T-helper 9 cell (primary cell): ENCODE data around the gene CCR7.

Experiments
- DNase-seq: peaks from one replicate; pipeline ENCODE4 v3.0.0-alpha.2; 2020

The CCR7 gene

GRCh38 chr17:40561294-40561870 is 3.9 kb downstream of the CCR7 start:
- no peak for DNase-seq

GRCh38 chr17:40560592-40561293 is 4.5 kb downstream of the CCR7 start:
- DNase-seq = peak; percentile 56

GRCh38 chr17:40559954-40560591 is 5.2 kb downstream of the CCR7 start:
- DNase-seq = peak; percentile 82

- DNase-seq = no peak
These were observed 5.7 kb downstream of the CCR7 start for GRCh38 chr17:40559564-40559916.

GRCh38 chr17:40558890-40559563 is 6.2 kb downstream of the CCR7 start:
- DNase-seq = no peak

- DNase-seq = no peak
These were observed 6.9 kb downstream of the CCR7 start for GRCh38 chr17:40558300-40558889.

GRCh38 chr17:40557531-40558299 is 7.6 kb downstream of the CCR7 start:
- DNase-seq = no peak

GRCh38 chr17:40556884-40557414 is 8.3 kb downstream of the CCR7 start:
- no peak for DNase-seq

GRCh38 chr17:40556198-40556661 is 9.0 kb downstream of the CCR7 start:
- DNase-seq = no peak

GRCh38 chr17:40555296-40556190 is 9.7 kb downstream of the CCR7 start:
- no peak for DNase-seq

GRCh38 chr17:40554646-40555295 is 10.5 kb downstream of the CCR7 start:
- DNase-seq = peak; percentile 1

GRCh38 chr17:40553694-40554534 is 11.4 kb downstream of the CCR7 start:
- DNase-seq = peak; percentile 6

- DNase-seq = no peak
These were observed 12.2 kb downstream of the CCR7 start for GRCh38 chr17:40552806-40553693.

GRCh38 chr17:40551879-40552768 is 13.1 kb downstream of the CCR7 start:
- DNase-seq = no peak

GRCh38 chr17:40551091-40551878 is 14.0 kb downstream of the CCR7 start:
- DNase-seq = no peak

- no peak for DNase-seq
These were observed 14.7 kb downstream of the CCR7 start for GRCh38 chr17:40550608-40551007.
